Pancreas (tissue), 10 donors: ENCODE measurements around the gene DSG3. TPM values are rescaled to one million over a fixed set of nuclear protein-coding genes. Genes with fewer than 3 reads are reported as not detected.

Source experiments
- ATAC-seq, 4 donors: fragments of 200-7000 bp; cut with Tn5 transposase; one replicate each; pipeline versions ENCODE4 v1.8.0 to v1.9.1; 2020; ENCODE audit warnings: mild to moderate bottlenecking in 4 of 4, moderate library complexity in 4 of 4
- DNase-seq, 6 donors: peaks; one replicate each; pipeline ENCODE4 v3.0.0-alpha.2; 2020
- FAIRE-seq: peaks from 2 replicates; lab custom pipeline; 2012; peaks lifted over from hg19 to GRCh38; lab: Jason Lieb, UNC
- H3K27ac ChIP-seq, 4 donors: fragments of 200-600 bp; sonication (generic); 1 replicate in 3 of 4; 2 replicates in 1 of 4; pipeline versions ENCODE4 v1.5.0 to v1.8.0; 2020
- H3K27me3 ChIP-seq, 4 donors: fragments of 200-600 bp; one replicate each; pipeline ENCODE4 v1.8.0; 2021
- H3K36me3 ChIP-seq, 3 donors: fragments of 200-600 bp; sonication (generic) in 1 of 3; one replicate each; pipeline versions ENCODE4 v1.5.0 to v1.8.0; 2020 to 2021
- H3K4me1 ChIP-seq, 3 donors: fragments of 200-600 bp; one replicate each; pipeline ENCODE4 v1.8.0; 2021
- H3K4me3 ChIP-seq, 4 donors: fragments of 200-600 bp; sonication (generic) in 2 of 4; one replicate each; pipeline versions ENCODE4 v1.5.0 to v1.8.0; 2020 to 2021
- H3K9me3 ChIP-seq, 4 donors: fragments of 200-600 bp; one replicate each; pipeline ENCODE4 v1.8.0; 2021
- WGBS, 2 donors: extraction: QIAGEN DNeasy Blood & Tissue Kit; methylation state at CpG; one replicate each; pipeline ENCODE4 v1.1.7; 2013; 5-methylcytosine and 5-hydroxymethylcytosine counted together
- intact Hi-C, 3 donors: fragments of 100-400 bp; cut with DNase I; formaldehyde crosslinking; loops; one replicate each; pipeline versions ENCODE4 v1.11.1 to v1.14.2; 2022
- polyA plus RNA-seq, 2 donors: library from polyadenylated mRNA; stranded (reverse); fragments of 200-250 nt; gene quantifications; one replicate each; pipeline ENCODE4 v1.2.3, GENCODE V29; 2013
- total RNA-seq, 6 donors: library from RNA; stranded (reverse); fragmentation: NEBNext Ultra II Directional in 4 of 6; extraction: Animal tissue kit (Norgen Biotek cat#: 25700) in 4 of 6; gene quantifications; one replicate each; pipeline versions ENCODE4 v1.2.1 to v1.2.4, GENCODE V29; 2021 to 2023
- TF ChIP-seq, protein P1 (sequence below), 4 donors: fragments of 200-600 bp; sonication (generic) in 3 of 4; IDR thresholded peaks; one replicate each; pipeline versions ENCODE4 v1.5.0 to v1.8.0; 2021; ENCODE audit warnings: antibody characterized with exemption in 4 of 4
- donor health status: healthy with polysubstance abuse.
- donor health status: DM: no; HTN: no; CAD: no; lungs with moderate emphysema.
- donor health status: DM: no; HTN: no; CAD: no.
- donor health status: control.
- donor health status: control.
- donor health status: Bipolar disorder and iron deficiency.
- donor health status: DM: yes; HTN: yes; CAD: no.
- donor health status: DM: no; HTN: no; CAD: no.
- donor health status: DM: no; HTN: no; CAD: no.
- donor health status: DM: yes; HTN: yes; CAD: no.

Gene DSG3
- total and polyA plus RNA-seq, 8 donors, result 0.02 TPM; not detected in 7

- no peaks in the 10 kb centered on the region for H3K4me1 ChIP-seq
- DNase-seq (no peak), FAIRE-seq (no peak), ATAC-seq (no peak)
- 88 to 95% methylated on average over 1 of the region's 1 CpG for WGBS, 2 donors
- H3K36me3 ChIP-seq, result no peaks in the 10 kb centered on the region
- no peaks in the 10 kb centered on the region for H3K9me3 ChIP-seq
- TF ChIP-seq, protein P1, sequence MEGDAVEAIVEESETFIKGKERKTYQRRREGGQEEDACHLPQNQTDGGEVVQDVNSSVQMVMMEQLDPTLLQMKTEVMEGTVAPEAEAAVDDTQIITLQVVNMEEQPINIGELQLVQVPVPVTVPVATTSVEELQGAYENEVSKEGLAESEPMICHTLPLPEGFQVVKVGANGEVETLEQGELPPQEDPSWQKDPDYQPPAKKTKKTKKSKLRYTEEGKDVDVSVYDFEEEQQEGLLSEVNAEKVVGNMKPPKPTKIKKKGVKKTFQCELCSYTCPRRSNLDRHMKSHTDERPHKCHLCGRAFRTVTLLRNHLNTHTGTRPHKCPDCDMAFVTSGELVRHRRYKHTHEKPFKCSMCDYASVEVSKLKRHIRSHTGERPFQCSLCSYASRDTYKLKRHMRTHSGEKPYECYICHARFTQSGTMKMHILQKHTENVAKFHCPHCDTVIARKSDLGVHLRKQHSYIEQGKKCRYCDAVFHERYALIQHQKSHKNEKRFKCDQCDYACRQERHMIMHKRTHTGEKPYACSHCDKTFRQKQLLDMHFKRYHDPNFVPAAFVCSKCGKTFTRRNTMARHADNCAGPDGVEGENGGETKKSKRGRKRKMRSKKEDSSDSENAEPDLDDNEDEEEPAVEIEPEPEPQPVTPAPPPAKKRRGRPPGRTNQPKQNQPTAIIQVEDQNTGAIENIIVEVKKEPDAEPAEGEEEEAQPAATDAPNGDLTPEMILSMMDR (IDR thresholded peaks at IDR 0.05), result no peak
- intact Hi-C loops, result no loop called here
- no peak overlapping the region for H3K4me3 ChIP-seq
- H3K27ac ChIP-seq, result no peak overlapping the region
- no peaks in the 10 kb centered on the region for H3K27me3 ChIP-seq
Observed at GRCh38 chr18:31469629-31470028, 22.1 kb downstream of the DSG3 start.

DNA sequence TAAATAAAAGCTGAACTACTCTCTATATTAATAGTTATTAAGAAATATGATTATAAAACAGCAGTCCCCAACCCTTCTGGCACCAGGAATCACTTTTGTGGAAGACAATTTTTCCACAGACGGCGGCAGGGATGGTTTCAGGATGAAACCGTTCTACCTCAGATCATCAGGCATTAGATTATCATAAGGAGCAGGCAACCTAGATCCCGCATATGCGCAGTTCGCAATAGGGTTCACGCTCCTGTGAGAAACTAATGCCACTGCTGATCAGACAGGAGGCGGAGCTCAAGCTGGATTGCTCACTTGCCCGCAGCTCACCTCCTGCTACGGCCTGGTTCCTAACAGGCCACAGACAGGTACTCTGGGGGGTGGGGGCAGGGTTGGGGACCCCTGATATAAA, 31.1 kb downstream of the DSG3 start:
- no peaks in the 10 kb centered on the region for H3K4me1 ChIP-seq
- 89 to 90% methylated on average over 10 of the region's 10 CpGs for WGBS, 2 donors
- H3K4me3 ChIP-seq, result no peak overlapping the region
- H3K36me3 ChIP-seq, result no peaks in the 10 kb centered on the region
- FAIRE-seq (no peak), ATAC-seq (no peak), DNase-seq (no peak)
- no peaks in the 10 kb centered on the region for H3K27me3 ChIP-seq
- TF ChIP-seq, protein P1 (IDR thresholded peaks at IDR 0.05), result no peak
- no peaks in the 10 kb centered on the region for H3K9me3 ChIP-seq
- intact Hi-C loops, result no loop called here
- no peak overlapping the region for H3K27ac ChIP-seq

GRCh38 chr18:31482051-31482450, 34.5 kb downstream of the DSG3 start:
- no peaks in the 10 kb centered on the region for H3K9me3 ChIP-seq
- H3K36me3 ChIP-seq, result no peaks in the 10 kb centered on the region
- ATAC-seq (no peak), DNase-seq (no peak), FAIRE-seq (no peak)
- H3K4me1 ChIP-seq, result no peaks in the 10 kb centered on the region
- H3K27me3 ChIP-seq, result no peaks in the 10 kb centered on the region
- no peak overlapping the region for H3K27ac ChIP-seq
- TF ChIP-seq, protein P1 (IDR thresholded peaks at IDR 0.05), result no peak
- intact Hi-C loops, result no loop called here
- 79 to 84% methylated on average over 1 of the region's 1 CpG for WGBS, 2 donors
- no peak overlapping the region for H3K4me3 ChIP-seq

DNA sequence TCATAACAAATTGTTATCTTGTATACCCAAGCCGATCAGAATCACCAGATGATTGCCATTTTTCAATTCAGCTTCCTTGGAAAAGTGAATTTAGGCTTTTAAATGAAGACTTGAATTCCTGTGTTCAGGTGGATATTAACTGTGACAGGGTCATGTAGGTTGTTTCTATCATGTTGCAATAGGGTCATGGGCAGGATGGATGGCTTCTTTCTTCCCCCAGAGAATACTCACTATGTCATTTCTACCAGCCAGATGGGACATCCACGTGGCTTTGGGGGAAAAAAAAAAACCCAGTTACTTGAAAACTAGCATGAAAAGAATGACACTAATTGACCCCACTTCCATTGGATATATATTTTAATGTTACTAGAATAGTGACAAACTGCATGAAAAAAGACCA, 35.9 kb downstream of the DSG3 start:
- 73 to 82% methylated on average over 2 of the region's 2 CpGs for WGBS, 2 donors
- ATAC-seq (no peak), FAIRE-seq (no peak), DNase-seq (no peak)
- no peaks in the 10 kb centered on the region for H3K4me1 ChIP-seq
- H3K27ac ChIP-seq, result no peak overlapping the region
- intact Hi-C loops, result no loop called here
- TF ChIP-seq, protein P1 (IDR thresholded peaks at IDR 0.05), result no peak
- H3K27me3 ChIP-seq, result no peaks in the 10 kb centered on the region
- H3K36me3 ChIP-seq, result no peaks in the 10 kb centered on the region
- no peaks in the 10 kb centered on the region for H3K9me3 ChIP-seq
- no peak overlapping the region for H3K4me3 ChIP-seq

GRCh38 chr18:31484461-31484860, 36.9 kb downstream of the DSG3 start:
- TF ChIP-seq, protein P1 (IDR thresholded peaks at IDR 0.05), result no peak
- Histone ChIP-seq H3K27me3 (no peaks in the 10 kb centered on the region), H3K36me3 (no peaks in the 10 kb centered on the region), H3K4me3 (no peak overlapping the region), H3K27ac (no peak overlapping the region), H3K4me1 (no peaks in the 10 kb centered on the region), H3K9me3 (no peaks in the 10 kb centered on the region)
- no peak for ATAC-seq
- FAIRE-seq, result no peak
- DNase-seq, result no peak
- intact Hi-C loops, result no loop called here
- 73 to 79% methylated on average over 1 of the region's 1 CpG for WGBS, 2 donors
